ENCODE data around the gene NPIPB8. TPM values are rescaled to one million over a fixed set of nuclear protein-coding genes. Genes with fewer than 3 reads are reported as not detected.
"Not testable (repeated sequence)": the region's sequence is repeated elsewhere in the genome, so short reads cannot be mapped to it uniquely, and the experiment has no call there.

The NPIPB8 gene
- total RNA-seq, 1 donor: not detected

- no peak for DNase-seq (ENCODE audit: low read depth in 2 of 3, low spot score in 2 of 3)
These were observed 31.4 kb upstream of the NPIPB8 start for GRCh38 chr16:28606291-28607115.

- no peak for DNase-seq (ENCODE audit: low read depth in 2 of 3, low spot score in 2 of 3)
These were observed 30.7 kb upstream of the NPIPB8 start for GRCh38 chr16:28607116-28607623.

- not testable (repeated sequence) for DNase-seq (ENCODE audit: low read depth in 2 of 3, low spot score in 2 of 3)
These were observed 30.0 kb upstream of the NPIPB8 start for GRCh38 chr16:28607681-28608495.

DNA sequence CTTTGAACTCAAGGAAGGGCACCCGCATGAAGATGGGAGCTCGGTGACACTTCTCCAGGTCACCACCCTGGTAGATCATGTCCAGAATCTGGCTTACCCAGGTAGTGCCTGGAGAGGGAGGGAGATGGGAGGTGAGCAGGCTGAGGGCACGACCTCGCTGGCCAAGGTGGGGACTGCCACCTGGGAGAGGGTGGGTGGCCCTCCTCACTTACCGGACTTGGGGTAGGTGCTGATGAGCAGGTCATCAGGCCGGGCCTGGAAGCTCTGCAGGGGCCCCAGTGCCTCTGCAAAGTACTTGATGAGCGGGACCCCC lies 29.4 kb upstream of the NPIPB8 start:
- DNase-seq (ENCODE audit: low read depth in 2 of 3, low spot score in 2 of 3): not testable (repeated sequence)

DNA sequence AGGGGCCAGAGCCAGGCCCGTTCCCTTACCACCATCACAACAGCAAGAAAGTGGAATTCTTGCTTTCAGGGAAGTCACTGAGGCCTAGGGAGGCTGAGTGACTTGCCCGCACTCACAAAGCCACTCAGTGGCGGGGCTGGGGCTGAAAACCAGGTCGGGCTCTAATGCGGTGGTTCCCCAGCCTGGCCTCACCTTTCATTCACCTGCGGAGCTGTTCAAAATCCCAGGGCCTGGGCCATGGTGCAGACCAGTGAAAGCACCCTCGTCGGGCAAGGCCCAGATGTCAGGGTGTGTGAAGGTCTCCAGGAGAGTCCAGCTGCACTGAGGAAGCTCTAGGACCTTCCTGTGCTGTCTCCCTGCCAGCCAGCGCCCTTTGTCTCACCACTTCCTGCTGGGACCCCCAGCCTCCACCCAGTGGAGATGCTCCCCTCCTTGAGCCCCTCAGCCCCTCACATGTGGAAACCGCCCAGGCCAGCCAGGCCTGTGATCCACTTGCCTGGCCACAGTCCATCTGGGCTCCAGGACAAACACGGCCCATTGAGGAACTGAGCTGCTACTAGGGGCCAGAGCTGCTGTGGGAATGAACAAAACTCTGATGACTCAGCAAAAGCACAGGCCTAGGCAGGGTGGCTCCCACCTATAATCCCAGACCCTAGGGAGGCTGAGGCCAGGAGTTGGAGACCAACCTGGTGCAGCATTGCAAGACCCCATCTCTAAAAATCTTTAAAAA lies 28.8 kb upstream of the NPIPB8 start:
- DNase-seq (ENCODE audit: low read depth in 2 of 3, low spot score in 2 of 3): not testable (repeated sequence)

GRCh38 chr16:28609631-28610594 lies 28.0 kb upstream of the NPIPB8 start, which contains the start of gene SULT1A1:
SULT1A1 (minus strand) TSS chr16:28610044; CDS start chr16:28608855, 1,189 bp downstream.
- peak in 2 of 3 donors; percentile 29 to 62 for DNase-seq (ENCODE audit: low read depth in 2 of 3, low spot score in 2 of 3)

DNA sequence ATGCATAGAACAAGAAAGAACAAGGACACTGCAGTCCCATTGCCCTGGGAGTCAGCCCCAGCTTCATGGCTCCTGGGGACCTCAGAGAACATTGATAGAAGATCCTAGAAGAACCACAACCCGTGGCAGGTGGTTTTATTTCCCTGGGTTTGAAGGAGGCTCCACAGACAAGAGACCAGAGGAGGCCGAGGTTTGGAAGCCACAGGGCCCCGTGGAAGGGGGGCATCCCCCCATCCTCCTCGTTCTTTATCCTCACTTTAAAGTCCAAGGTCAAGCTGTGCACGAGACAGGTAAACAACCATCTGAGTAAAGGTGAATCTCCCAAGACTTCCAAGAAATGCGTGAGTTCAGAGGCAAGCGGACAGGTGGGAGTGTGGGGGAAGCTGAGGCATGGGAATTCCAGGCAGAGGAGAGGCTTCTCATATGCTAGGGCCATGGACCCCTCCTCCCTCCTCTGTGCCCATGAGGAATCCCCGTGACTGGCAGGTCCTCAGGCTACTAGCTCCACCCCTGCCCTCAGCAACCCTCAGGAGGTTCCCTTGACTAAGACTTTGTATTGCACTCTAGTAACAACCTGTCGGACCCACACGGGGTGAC lies 27.2 kb upstream of the NPIPB8 start:
- no peak for DNase-seq (ENCODE audit: low read depth in 2 of 3, low spot score in 2 of 3)

DNA sequence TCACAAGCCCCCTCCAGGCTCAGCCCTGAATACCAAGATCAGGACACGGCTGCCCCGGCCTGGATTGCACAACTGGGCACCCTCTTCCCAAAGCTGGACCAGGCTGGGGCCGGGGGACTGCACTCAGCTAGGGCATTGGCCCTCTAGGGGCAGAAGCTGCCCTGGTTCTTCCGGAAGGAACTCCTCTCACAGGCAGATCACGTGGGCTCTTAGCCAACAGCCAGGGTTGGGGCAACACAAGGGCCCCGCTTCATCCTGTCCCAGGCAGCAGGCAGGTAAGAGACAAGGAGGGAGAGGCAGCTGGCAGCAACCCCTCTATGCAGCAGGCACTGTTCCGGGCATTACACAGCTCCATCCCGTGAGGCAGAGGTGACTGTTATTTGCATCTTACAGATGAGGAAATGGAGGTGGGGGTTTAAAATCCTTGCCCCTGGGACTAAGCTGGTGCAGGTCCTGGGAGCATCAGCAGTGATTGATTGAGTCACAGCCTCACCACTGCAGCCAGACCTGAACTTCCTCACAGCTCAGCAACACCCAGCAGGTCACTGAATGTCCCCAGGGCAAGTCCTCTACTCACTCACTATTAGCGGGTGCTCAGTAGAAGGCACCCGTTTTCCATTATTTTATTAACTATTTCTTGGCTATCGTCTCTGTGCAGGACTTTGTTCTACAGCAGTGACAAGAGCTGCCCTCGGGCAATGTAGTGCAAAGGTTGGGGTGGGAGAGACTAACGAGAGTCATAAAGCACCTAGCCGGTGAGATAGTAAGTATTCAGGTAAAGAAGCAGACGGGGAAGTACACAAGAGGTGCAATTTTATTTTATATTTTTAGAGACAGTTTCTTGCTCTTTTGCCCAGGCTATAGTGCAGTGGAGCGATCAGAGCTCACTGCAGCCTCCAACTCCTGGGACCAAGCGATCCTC lies 25.2 kb upstream of the NPIPB8 start:
- DNase-seq (ENCODE audit: low read depth in 2 of 3, low spot score in 2 of 3): not testable (repeated sequence)

- DNase-seq (ENCODE audit: low read depth in 2 of 3, low spot score in 2 of 3): not testable (repeated sequence)
These were observed 24.0 kb upstream of the NPIPB8 start for GRCh38 chr16:28613912-28614311.

- DNase-seq (ENCODE audit: low read depth in 2 of 3, low spot score in 2 of 3): not testable (repeated sequence)
These were observed 23.3 kb upstream of the NPIPB8 start for GRCh38 chr16:28614561-28614960.

GRCh38 chr16:28615486-28616223 lies 22.2 kb upstream of the NPIPB8 start:
- not testable (repeated sequence) for DNase-seq (ENCODE audit: low read depth in 2 of 3, low spot score in 2 of 3)

DNA sequence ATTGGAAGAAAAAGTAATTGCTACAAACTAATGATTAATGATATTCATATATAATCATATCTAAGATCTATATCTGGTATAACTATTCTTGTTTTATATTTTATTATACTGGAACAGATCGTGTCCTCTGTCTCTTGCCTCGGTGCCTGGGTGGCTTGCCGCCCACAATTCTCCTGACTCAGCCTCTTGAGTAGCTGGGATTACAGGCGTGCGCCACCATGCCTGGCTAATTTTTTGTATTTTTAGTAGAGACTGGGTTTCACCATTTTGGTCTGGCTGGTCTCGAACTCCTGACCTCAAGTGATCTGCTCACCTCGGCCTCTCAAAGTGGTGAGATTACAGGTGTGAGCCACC lies 21.7 kb upstream of the NPIPB8 start:
- DNase-seq (ENCODE audit: low read depth in 2 of 3, low spot score in 2 of 3): not testable (repeated sequence)

- DNase-seq (ENCODE audit: low read depth in 2 of 3, low spot score in 2 of 3): no peak
These were observed 21.2 kb upstream of the NPIPB8 start for GRCh38 chr16:28616636-28617035.

DNA sequence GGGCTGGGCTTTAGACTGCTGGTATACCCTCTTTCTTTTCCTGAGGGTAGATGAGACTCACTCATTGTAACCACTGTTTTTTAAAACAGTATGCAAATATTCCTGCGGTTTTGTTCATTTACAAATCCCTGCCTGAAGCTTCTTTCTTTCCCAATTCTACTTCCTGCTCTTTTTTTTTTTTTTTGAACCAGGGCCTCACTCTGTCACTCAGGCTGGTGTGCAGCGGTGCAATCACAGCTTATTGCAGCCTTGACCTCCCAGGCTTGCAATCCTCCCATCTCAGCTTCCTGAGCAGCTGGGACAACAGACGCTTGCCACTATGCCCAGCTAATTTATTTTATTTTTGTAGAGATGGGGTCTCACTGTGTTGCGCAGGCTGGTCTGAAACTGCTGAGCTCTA lies 20.0 kb upstream of the NPIPB8 start:
- DNase-seq (ENCODE audit: low read depth in 2 of 3, low spot score in 2 of 3): no peak

- DNase-seq (ENCODE audit: low read depth in 2 of 3, low spot score in 2 of 3): not testable (repeated sequence)
These were observed 17.5 kb upstream of the NPIPB8 start for GRCh38 chr16:28620316-28620715.

DNA sequence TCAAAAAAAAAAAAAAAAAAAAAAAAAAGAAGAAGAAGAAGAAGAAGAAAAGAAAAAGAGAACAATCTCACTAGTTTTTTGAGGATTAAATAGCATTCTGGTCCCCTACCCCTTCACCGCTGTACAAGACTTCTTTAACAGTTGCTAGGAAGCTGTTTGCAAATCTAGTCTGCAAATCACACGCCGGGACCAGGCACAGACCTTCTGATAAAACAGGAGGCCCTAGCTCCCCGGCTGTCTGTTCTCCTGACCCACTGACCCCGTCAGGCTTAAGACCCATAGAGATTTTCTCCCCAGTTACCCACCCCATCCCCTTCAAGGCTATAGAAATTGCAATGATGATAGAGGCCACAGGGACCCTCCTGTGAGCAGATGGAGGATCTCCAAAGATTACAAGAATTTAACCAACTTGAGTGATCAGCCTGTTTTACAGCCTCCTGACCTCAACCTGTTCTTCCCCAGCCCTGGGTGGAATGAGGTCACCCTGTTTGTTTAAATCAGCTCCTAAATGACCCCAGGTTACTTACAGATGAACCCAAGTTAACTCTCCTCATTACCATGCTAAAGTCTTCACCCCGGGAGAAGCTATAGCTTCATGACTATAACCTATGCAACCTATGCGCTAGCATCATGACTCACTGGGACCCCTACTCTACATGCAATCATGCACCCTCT lies 16.2 kb upstream of the NPIPB8 start:
- no peak for DNase-seq (ENCODE audit: low read depth in 2 of 3, low spot score in 2 of 3)

GRCh38 chr16:28622532-28623171 lies 15.2 kb upstream of the NPIPB8 start:
- DNase-seq (ENCODE audit: low read depth in 2 of 3, low spot score in 2 of 3): not testable (repeated sequence)
